Measurements from ENCODE around the gene CDT1.
"Not testable (repeated sequence)": the region's sequence is repeated elsewhere in the genome, so short reads cannot be mapped to it uniquely, and the experiment has no call there.

Gene CDT1

GRCh38 chr16:88782454-88783390 lies 20.9 kb upstream of the CDT1 start:
- peak in 1 of 2 donors; percentile 56 for DNase-seq (ENCODE audit: low read depth in 2 of 2)

- no peak for DNase-seq (ENCODE audit: low read depth in 2 of 2)
Measured at GRCh38 chr16:88783391-88784073, 20.1 kb upstream of the CDT1 start.

GRCh38 chr16:88784074-88784855 lies 19.3 kb upstream of the CDT1 start:
- DNase-seq (ENCODE audit: low read depth in 2 of 2): no peak

- no peak for DNase-seq (ENCODE audit: low read depth in 2 of 2)
Measured at GRCh38 chr16:88784856-88785105, 18.8 kb upstream of the CDT1 start.

GRCh38 chr16:88785106-88785924 lies 18.3 kb upstream of the CDT1 start, which contains the start of gene PIEZO1:
Gene PIEZO1 (minus strand): TSS chr16:88785220. CDS start chr16:88784964, 256 bp downstream.
- peak; percentile 69 to 72 for DNase-seq (ENCODE audit: low read depth in 2 of 2)

GRCh38 chr16:88787579-88788314 lies 15.8 kb upstream of the CDT1 start:
- DNase-seq (ENCODE audit: low read depth in 2 of 2): no peak

- not testable (repeated sequence) for DNase-seq (ENCODE audit: low read depth in 2 of 2)
Measured at GRCh38 chr16:88788749-88789148, 14.8 kb upstream of the CDT1 start.

GRCh38 chr16:88789594-88789993 lies 14.0 kb upstream of the CDT1 start:
- no peak for DNase-seq (ENCODE audit: low read depth in 2 of 2)

- DNase-seq (ENCODE audit: low read depth in 2 of 2): no peak
Measured at GRCh38 chr16:88790312-88791211, 13.0 kb upstream of the CDT1 start.

GRCh38 chr16:88792078-88792550 lies 11.5 kb upstream of the CDT1 start:
- no peak for DNase-seq (ENCODE audit: low read depth in 2 of 2)

- no peak for DNase-seq (ENCODE audit: low read depth in 2 of 2)
Measured at GRCh38 chr16:88792668-88793250, 10.8 kb upstream of the CDT1 start.

GRCh38 chr16:88793251-88793954 lies 10.2 kb upstream of the CDT1 start:
- no peak for DNase-seq (ENCODE audit: low read depth in 2 of 2)

- DNase-seq (ENCODE audit: low read depth in 2 of 2): no peak
Measured at GRCh38 chr16:88796278-88796677, 7.3 kb upstream of the CDT1 start.

- no peak for DNase-seq (ENCODE audit: low read depth in 2 of 2)
Measured at GRCh38 chr16:88798073-88798472, 5.5 kb upstream of the CDT1 start.

- no peak for DNase-seq (ENCODE audit: low read depth in 2 of 2)
Measured at GRCh38 chr16:88798772-88799455, 4.7 kb upstream of the CDT1 start.

GRCh38 chr16:88799569-88800276 lies 3.9 kb upstream of the CDT1 start:
- no peak for DNase-seq (ENCODE audit: low read depth in 2 of 2)

GRCh38 chr16:88800277-88800592 lies 3.4 kb upstream of the CDT1 start:
- DNase-seq (ENCODE audit: low read depth in 2 of 2): no peak

- no peak for DNase-seq (ENCODE audit: low read depth in 2 of 2)
Measured at GRCh38 chr16:88804173-88804551, 573 bp downstream of the CDT1 start.

Data from stimulated activated CD8-positive, alpha-beta memory T cell treated with anti-CD3 and anti-CD28 coated beads, Interleukin-15, amount 100 ng/mL, for 4 hours (primary cell).